ENCODE results near the gene SLC29A4. TPM values are rescaled to one million over a fixed set of nuclear protein-coding genes. Genes with fewer than 3 reads are reported as not detected.
"Not testable (repeated sequence)": the region's sequence is repeated elsewhere in the genome, so short reads cannot be mapped to it uniquely, and the experiment has no call there.

SLC29A4 gene
- 14.1 TPM for polyA plus RNA-seq (2013, experiment 1 of 2; ENCODE audit: insufficient read length)
- polyA plus RNA-seq (2013, experiment 2 of 2; ENCODE audit: insufficient read length): 13.6 TPM

- DNase-seq: peak; percentile 35
These were observed at the start of gene SLC29A4 for GRCh38 chr7:5282543-5283316. Gene SLC29A4 (plus strand): TSS chr7:5282943. CDS start chr7:5287817, 4,874 bp downstream.

GRCh38 chr7:5234852-5235831 is 47.6 kb upstream of the SLC29A4 start:
- peak; percentile 19 for DNase-seq

- DNase-seq: peak; percentile 13
These were observed 45.5 kb upstream of the SLC29A4 start for GRCh38 chr7:5237286-5237685.

GRCh38 chr7:5238500-5238899 is 44.2 kb upstream of the SLC29A4 start:
- DNase-seq: no peak

GRCh38 chr7:5243261-5243660 is 39.5 kb upstream of the SLC29A4 start:
- DNase-seq: no peak

- peak; percentile 35 for DNase-seq
These were observed 34.4 kb upstream of the SLC29A4 start for GRCh38 chr7:5248201-5248885.

GRCh38 chr7:5250787-5251186 is 32.0 kb upstream of the SLC29A4 start:
- DNase-seq: not testable (repeated sequence)

GRCh38 chr7:5253529-5253928 is 29.2 kb upstream of the SLC29A4 start:
- not testable (repeated sequence) for DNase-seq

GRCh38 chr7:5254371-5254770 is 28.4 kb upstream of the SLC29A4 start:
- DNase-seq: not testable (repeated sequence)

- DNase-seq: no peak
These were observed 26.9 kb upstream of the SLC29A4 start for GRCh38 chr7:5255832-5256231.

GRCh38 chr7:5260530-5261068 is 22.1 kb upstream of the SLC29A4 start:
- DNase-seq: not testable (repeated sequence)

GRCh38 chr7:5263066-5263465 is 19.7 kb upstream of the SLC29A4 start:
- DNase-seq: not testable (repeated sequence)

GRCh38 chr7:5265320-5266190 is 17.2 kb upstream of the SLC29A4 start:
- no peak for DNase-seq

- no peak for DNase-seq
These were observed 16.3 kb upstream of the SLC29A4 start for GRCh38 chr7:5266191-5267028.

- not testable (repeated sequence) for DNase-seq
These were observed 14.9 kb upstream of the SLC29A4 start for GRCh38 chr7:5267829-5268228.

GRCh38 chr7:5269992-5270657 is 12.6 kb upstream of the SLC29A4 start:
- not testable (repeated sequence) for DNase-seq

- no peak for DNase-seq
These were observed 12.0 kb upstream of the SLC29A4 start for GRCh38 chr7:5270788-5271187.

- DNase-seq: not testable (repeated sequence)
These were observed 8.8 kb upstream of the SLC29A4 start for GRCh38 chr7:5273831-5274405.

- DNase-seq: no peak
These were observed 8.3 kb upstream of the SLC29A4 start for GRCh38 chr7:5274441-5274840.

Measured in fibroblast of skin of abdomen (primary cell).